NCI-H128 (cell line): ENCODE data around the gene OR4F6.

Source experiments
- DNase-seq: peaks from one replicate; lab custom pipeline; 2025; ENCODE audit not compliant: unreplicated experiment; lab: John Stamatoyannopoulos, UW

The OR4F6 gene

DNA sequence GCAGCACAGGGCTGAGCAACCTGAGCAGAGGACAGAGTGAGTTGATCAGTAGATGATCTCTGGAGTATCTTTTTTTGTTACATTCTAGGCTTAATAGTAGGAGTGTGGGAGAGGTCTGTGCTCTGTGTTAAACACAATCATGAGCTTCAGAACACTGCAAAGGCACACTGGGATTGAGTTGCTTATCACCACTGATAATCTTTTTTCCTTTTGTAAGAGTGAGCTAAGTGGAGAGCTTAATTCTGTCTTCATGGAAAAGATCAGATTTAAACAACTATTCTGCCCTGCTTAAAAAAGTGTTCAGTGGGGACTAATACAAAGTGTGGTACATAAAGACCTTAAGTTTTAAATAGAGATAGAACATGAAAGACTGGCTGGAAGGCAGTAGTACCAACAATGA lies 1.1 kb downstream of the OR4F6 start:
- DNase-seq = no peak

- no peak for DNase-seq
These were observed 1.6 kb downstream of the OR4F6 start for GRCh38 chr15:101804941-101805340.

GRCh38 chr15:101805605-101806345 lies 2.5 kb downstream of the OR4F6 start:
- DNase-seq = no peak

DNA sequence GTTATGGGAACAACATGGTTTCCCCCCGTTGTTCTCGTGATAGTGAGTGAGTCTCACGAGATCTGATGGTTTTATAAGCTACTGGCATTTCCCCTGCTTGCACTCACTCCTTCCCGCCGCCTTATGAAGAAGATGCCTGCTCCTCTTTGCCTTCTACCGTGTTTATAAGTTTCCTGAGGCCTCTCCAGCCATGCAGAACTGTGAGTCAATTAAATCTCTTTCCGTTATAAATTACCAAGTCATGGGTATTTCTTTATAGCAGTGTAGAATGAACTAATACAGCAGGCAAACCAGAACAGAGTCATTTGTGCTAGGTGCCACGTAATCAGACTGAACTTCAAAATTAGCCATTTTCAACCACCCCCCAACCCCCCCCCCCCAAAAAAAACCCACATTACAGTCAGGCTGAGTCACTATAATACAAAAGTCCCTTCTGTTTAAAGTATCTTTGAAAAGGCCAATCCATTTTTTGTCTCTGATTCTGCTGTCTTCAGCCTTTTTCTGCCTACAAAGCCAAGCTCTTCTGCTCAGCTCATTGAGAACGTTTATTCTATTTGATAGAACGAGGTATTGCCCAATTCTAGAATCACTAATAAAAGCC lies 4.1 kb downstream of the OR4F6 start:
- no peak for DNase-seq

GRCh38 chr15:101808201-101808600 lies 4.9 kb downstream of the OR4F6 start:
- DNase-seq = no peak

- DNase-seq = no peak
These were observed 7.1 kb downstream of the OR4F6 start for GRCh38 chr15:101810456-101810855.

DNA sequence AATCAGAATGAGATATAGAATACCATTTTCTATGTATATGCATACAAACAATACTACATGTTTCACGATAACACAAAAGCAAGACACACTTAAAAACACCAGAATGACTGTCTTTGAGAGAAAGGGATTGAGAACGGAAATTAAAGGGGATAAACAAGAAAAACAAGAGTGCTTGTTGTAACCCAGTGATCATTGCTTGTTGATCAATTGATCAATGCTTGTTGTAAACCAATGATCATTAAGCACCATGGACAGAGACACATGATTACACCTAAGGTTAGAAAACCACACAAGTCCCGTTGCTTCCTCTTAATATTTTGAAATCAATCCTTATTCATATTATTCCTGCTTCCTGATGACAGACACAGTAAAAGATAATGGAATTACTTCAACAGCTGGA lies 7.6 kb downstream of the OR4F6 start:
- no peak for DNase-seq

- no peak for DNase-seq
These were observed 8.6 kb downstream of the OR4F6 start, which contains the start of gene OR4F15 for GRCh38 chr15:101811902-101812301. Gene OR4F15 (plus strand): TSS chr15:101812202. CDS start chr15:101818187, 5,985 bp downstream.

GRCh38 chr15:101813803-101814534 lies 10.7 kb downstream of the OR4F6 start:
- no peak for DNase-seq

DNA sequence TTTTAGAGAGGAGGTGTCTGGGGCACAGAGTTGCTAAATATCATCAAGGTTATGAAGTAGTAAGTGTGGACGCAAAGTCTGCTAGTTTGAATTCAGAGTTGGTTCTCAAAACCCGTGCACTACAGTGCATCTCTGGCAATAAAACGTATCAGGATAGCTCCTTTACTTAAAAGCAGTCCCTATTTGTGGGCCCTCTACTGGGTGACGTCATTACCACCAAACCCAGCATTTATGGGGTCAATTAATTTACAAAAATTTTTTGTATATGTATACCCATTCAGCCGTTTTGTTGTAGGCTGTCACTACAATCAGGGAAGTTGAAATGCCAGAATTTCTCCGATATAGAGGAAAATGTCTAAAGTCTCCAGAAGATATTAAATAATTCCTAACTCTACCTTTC lies 17.5 kb downstream of the OR4F6 start:
- DNase-seq = no peak

- no peak for DNase-seq
These were observed 23.9 kb downstream of the OR4F6 start for GRCh38 chr15:101827257-101827656.

- no peak for DNase-seq
These were observed 25.5 kb downstream of the OR4F6 start for GRCh38 chr15:101828774-101829173.

DNA sequence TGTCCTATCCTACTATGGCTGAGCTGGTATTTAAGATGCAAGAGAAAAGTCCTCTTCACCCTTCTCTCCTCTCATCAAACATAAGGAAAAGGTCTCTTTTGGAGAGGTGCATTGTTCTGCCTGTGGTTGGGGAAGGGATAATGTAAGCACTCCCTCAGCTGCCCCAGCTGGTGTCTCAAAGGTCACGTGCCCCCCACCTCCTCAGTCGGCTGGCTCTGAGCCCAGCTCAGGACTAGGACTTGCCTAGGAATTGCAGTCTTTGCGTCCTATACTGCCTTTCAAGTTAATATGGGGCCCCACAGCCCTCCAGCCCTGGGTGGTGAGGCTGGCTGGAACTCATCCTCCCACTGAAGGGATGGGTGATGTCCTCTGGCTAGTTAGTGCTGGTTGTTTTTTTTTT lies 38.3 kb downstream of the OR4F6 start:
- no peak for DNase-seq

GRCh38 chr15:101844916-101845315 lies 41.6 kb downstream of the OR4F6 start:
- DNase-seq = no peak

DNA sequence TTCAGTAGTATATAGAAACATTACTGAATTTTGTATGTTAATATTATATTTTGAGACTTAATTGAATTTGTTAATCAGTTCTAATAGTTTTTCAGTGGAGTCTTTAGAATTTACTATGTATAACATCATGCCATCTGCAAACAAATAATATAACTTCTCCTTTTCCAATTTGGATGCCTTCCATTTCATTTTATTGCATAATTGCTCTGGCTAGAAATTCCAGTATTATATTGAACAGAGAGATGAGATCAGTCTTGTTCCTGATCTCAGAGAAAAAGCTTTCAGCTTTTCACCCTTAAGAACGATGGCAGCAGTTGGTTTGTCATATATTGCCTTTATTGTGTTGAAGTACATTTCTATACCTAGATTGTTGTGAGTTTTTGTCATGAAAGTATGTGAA lies 49.0 kb downstream of the OR4F6 start:
- no peak for DNase-seq
